Stimulated activated CD8-positive, alpha-beta memory T cell treated with anti-CD3 and anti-CD28 coated beads, Interleukin-12 subunit alpha, Interleukin-12 subunit beta, amount 100 ng/mL, for 24 hours (primary cell): ENCODE results near the gene EGF.
"Not testable (repeated sequence)": the region's sequence is repeated elsewhere in the genome, so short reads cannot be mapped to it uniquely, and the experiment has no call there.

Source experiments
- DNase-seq: peaks from one replicate; pipeline ENCODE4 v3.0.0-alpha.2; 2020; ENCODE audit errors: extremely low read depth

Gene EGF

DNA sequence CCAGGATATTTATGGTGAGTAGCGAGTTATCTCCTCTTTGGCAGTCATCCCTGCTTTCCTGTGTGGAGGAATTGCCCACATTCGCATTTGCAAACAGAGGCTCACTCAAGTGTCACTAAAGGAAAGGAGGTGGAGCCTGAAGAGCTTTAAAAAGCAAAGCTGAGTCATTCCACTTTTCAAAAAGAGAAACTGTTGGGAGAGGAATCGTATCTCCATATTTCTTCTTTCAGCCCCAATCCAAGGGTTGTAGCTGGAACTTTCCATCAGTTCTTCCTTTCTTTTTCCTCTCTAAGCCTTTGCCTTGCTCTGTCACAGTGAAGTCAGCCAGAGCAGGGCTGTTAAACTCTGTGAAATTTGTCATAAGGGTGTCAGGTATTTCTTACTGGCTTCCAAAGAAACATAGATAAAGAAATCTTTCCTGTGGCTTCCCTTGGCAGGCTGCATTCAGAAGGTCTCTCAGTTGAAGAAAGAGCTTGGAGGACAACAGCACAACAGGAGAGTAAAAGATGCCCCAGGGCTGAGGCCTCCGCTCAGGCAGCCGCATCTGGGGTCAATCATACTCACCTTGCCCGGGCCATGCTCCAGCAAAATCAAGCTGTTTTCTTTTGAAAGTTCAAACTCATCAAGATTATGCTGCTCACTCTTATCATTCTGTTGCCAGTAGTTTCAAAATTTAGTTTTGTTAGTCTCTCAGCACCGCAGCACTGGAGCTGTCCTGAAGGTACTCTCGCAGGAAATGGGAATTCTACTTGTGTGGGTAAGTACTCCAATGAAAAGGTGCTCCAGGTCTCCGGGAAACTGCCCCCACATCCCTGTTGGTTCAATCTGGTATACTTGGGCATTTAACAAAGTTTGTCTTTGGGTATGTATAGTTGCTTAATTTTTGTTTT is at the start of gene EGF:
Gene EGF, plus strand, starts transcription at position 178 of the 890 bp plus-strand sequence. Its CDS starts 453 bp downstream, at position 631.
- DNase-seq = no peak

DNA sequence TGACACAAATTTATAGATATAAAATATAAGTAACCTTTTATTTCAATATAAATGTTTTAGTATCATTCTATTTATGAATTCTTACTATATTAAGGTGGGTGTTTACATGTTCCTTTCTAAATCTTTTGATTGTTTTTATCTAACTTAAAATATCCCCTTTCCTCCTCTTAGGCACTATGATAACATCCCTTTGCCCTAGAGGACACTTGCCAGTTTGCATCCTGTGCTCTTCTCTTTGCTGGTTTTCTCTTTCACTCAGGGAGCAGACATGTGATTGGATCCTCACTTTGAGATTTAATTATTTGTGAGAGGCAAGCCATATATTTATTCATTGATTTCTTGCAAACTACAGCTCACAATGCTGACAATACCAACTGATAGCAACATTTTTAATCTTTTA is 48.5 kb upstream of the EGF start:
- DNase-seq = no peak

- DNase-seq = no peak
These were observed 42.6 kb upstream of the EGF start for GRCh38 chr4:109870061-109870460.

DNA sequence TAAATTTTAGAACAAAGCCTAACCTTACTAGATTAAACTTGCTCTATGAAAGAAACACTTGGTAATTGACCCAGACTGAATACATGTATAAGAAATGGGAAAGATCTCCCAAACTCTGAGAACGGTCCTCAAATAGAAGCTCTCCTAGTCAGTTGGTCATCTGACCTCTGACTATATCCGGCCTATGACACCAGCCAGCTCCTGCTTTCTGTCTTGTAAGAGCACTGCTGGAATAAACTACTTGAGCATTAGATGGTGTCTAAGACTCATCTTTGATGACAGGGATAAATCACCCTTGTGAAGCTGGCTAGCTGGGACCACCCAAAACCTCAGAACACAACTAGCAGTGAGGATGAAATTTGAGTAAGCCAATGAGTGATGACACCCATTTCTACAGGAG is 40.6 kb upstream of the EGF start:
- DNase-seq = no peak

GRCh38 chr4:109872950-109873656 is 39.6 kb upstream of the EGF start:
- no peak for DNase-seq

GRCh38 chr4:109873791-109874514 is 38.7 kb upstream of the EGF start:
- DNase-seq = no peak

- no peak for DNase-seq
These were observed 37.6 kb upstream of the EGF start for GRCh38 chr4:109875106-109875505.

- not testable (repeated sequence) for DNase-seq
These were observed 37.1 kb upstream of the EGF start for GRCh38 chr4:109875553-109875952.

DNA sequence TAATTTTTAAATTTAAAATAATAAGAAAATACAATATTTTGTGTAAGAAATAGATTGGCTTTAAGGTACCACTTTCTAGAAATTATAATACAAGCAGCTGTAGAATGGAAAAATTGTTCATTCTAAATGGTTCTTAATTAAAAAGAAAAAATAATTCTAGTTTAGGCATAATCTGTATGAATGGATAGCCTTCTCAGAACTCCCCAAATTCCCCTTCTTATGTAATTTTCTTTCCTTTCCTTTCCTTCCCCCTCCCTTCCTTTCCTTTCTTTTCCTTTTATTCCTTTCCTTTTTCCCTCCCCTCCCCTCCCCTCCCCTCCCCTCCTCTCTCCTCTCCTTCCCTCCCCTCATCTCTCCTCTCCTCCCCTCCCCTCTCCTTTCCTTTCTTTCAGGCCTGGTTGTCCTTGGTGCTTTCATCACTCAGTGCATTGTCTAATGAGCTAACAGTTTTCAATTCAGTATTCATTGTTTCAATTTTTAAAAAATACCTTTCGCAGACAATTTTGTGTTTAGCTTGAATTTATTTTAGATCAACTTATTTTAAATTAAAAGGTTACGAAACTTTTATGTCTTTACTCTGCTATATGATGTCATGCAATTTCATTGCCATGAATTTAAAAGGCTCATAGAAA is 35.9 kb upstream of the EGF start:
- no peak for DNase-seq

GRCh38 chr4:109877400-109877799 is 35.3 kb upstream of the EGF start:
- DNase-seq = no peak

GRCh38 chr4:109878355-109878754 is 34.3 kb upstream of the EGF start:
- DNase-seq = no peak

DNA sequence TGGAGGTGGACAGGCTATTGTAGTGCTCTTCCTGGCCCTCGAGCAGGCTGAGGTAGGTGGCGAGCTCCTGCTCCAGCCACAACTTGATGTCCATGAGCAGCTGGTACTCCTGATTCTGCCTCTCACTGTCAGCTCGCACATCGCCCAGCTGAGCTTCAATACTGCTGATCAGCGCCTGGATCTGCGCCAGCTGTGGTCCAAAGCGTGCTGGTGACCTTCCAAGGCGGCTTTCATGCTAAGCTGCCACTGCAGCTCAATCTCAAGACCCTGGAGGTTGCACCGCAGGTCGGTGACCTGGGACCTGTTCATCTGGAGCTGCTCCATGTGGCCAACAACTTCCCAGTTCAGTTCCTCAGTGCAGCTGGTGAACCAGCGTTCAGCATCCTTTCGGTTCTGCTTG is 33.6 kb upstream of the EGF start:
- DNase-seq = no peak

GRCh38 chr4:109879636-109880314 is 32.9 kb upstream of the EGF start:
- DNase-seq = no peak

DNA sequence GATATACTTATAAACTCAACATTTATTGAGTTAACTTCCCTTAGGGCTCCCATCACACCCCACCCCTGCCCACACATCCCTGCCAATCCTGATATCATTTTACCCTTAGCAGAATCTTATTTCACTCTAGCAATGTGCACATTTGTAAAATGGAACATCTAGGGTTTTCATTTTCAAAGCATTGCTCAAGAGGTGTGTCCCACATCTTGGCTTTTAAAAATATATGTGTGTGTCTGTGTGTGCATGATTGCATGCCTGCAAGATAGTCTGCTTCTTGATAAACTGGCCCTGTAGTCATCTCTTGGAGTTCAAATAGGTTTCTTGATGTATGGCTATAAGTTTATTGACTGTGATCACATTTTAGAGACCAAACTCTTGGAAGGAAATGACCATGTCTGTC is 26.4 kb upstream of the EGF start:
- no peak for DNase-seq

GRCh38 chr4:109887071-109887470 is 25.6 kb upstream of the EGF start:
- DNase-seq = no peak

- no peak for DNase-seq
These were observed 22.6 kb upstream of the EGF start for GRCh38 chr4:109890076-109890475.

- DNase-seq = no peak
These were observed 10.0 kb upstream of the EGF start for GRCh38 chr4:109902559-109903251.

GRCh38 chr4:109908731-109909130 is 4.0 kb upstream of the EGF start:
- DNase-seq = no peak

DNA sequence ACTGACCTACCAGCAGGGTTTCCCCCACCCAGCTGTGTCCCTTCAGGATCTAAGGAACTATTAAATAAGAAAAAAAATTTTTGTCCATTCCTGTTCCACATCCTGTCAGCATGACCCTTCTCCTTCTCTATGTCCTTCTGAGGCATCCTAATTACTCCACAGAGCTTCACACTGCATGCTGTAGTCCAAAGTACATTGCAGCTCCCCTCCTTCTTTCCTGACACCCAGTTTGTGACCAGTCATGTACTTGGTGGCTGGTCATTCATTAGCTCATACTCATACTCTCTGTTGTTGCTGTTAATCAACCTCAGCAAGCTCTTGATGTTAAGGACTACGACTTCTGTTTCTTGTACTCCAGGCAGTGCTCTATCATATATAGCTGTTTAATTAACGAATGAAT is 2.4 kb upstream of the EGF start:
- no peak for DNase-seq

- no peak for DNase-seq
These were observed 1.0 kb downstream of the EGF start for GRCh38 chr4:109913596-109914241.
